ENCODE data around the gene CPN2.

DNA sequence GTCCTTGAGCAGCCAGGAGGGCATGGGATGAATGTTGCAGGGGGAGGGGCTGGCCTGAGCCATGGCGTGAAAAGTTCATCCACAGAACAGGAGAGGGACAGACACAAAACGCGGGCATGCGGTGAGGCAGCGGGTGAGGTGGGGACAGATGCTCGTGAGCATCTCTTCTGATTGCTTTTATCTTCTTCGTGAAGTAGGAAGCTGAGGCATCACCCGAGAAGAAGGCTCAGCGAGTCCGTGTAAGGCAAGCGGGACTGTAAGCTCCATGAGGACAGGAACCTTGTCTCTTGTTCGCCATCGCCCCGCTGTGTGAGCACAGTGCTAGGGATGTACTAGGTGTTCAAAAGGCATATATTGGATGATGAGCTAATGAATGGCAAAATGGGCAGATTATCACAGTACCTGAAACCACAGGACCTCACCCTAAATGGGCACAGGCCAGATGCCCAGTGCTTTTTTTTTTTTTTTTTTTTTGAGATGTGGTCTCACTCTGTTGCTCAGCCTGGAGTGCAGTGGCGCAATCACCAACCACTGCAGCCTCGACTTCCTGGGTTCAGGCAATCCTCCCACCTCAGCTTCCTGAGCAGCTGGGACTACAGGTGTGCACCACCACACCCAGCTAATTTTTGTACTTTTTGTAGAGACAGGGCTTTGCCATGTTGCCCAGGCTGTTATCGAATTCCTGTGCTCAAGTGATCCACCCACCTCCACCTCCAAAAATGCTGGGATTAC, 46.8 kb downstream of the CPN2 start:
- TF ChIP-seq, protein P1, sequence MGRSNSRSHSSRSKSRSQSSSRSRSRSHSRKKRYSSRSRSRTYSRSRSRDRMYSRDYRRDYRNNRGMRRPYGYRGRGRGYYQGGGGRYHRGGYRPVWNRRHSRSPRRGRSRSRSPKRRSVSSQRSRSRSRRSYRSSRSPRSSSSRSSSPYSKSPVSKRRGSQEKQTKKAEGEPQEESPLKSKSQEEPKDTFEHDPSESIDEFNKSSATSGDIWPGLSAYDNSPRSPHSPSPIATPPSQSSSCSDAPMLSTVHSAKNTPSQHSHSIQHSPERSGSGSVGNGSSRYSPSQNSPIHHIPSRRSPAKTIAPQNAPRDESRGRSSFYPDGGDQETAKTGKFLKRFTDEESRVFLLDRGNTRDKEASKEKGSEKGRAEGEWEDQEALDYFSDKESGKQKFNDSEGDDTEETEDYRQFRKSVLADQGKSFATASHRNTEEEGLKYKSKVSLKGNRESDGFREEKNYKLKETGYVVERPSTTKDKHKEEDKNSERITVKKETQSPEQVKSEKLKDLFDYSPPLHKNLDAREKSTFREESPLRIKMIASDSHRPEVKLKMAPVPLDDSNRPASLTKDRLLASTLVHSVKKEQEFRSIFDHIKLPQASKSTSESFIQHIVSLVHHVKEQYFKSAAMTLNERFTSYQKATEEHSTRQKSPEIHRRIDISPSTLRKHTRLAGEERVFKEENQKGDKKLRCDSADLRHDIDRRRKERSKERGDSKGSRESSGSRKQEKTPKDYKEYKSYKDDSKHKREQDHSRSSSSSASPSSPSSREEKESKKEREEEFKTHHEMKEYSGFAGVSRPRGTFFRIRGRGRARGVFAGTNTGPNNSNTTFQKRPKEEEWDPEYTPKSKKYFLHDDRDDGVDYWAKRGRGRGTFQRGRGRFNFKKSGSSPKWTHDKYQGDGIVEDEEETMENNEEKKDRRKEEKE (IDR thresholded peaks at IDR 0.05) = no peak
- TF ChIP-seq, protein P2, sequence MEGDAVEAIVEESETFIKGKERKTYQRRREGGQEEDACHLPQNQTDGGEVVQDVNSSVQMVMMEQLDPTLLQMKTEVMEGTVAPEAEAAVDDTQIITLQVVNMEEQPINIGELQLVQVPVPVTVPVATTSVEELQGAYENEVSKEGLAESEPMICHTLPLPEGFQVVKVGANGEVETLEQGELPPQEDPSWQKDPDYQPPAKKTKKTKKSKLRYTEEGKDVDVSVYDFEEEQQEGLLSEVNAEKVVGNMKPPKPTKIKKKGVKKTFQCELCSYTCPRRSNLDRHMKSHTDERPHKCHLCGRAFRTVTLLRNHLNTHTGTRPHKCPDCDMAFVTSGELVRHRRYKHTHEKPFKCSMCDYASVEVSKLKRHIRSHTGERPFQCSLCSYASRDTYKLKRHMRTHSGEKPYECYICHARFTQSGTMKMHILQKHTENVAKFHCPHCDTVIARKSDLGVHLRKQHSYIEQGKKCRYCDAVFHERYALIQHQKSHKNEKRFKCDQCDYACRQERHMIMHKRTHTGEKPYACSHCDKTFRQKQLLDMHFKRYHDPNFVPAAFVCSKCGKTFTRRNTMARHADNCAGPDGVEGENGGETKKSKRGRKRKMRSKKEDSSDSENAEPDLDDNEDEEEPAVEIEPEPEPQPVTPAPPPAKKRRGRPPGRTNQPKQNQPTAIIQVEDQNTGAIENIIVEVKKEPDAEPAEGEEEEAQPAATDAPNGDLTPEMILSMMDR (CRISPR knock-in tag; IDR thresholded peaks at IDR 0.05) = no peak
- TF ChIP-seq POLR2A (IDR thresholded peaks at IDR 0.05; ENCODE audit: insufficient read depth in 1 of 2, low read depth in 2 of 2, low read length in 2 of 2) (no peak), POLR2AphosphoS5 (IDR thresholded peaks at IDR 0.05; ENCODE audit: low read depth, low read length) (no peak), ZBTB8A (CRISPR knock-in tag; IDR thresholded peaks at IDR 0.05; ENCODE audit: borderline replicate concordance, low read depth) (no peak), KLF6 (CRISPR knock-in tag; IDR thresholded peaks at IDR 0.05) (no peak), ATF7-NPFF (CRISPR knock-in tag; IDR thresholded peaks at IDR 0.05; ENCODE audit: low read depth) (no peak)
- TF ChIP-seq, protein P3, sequence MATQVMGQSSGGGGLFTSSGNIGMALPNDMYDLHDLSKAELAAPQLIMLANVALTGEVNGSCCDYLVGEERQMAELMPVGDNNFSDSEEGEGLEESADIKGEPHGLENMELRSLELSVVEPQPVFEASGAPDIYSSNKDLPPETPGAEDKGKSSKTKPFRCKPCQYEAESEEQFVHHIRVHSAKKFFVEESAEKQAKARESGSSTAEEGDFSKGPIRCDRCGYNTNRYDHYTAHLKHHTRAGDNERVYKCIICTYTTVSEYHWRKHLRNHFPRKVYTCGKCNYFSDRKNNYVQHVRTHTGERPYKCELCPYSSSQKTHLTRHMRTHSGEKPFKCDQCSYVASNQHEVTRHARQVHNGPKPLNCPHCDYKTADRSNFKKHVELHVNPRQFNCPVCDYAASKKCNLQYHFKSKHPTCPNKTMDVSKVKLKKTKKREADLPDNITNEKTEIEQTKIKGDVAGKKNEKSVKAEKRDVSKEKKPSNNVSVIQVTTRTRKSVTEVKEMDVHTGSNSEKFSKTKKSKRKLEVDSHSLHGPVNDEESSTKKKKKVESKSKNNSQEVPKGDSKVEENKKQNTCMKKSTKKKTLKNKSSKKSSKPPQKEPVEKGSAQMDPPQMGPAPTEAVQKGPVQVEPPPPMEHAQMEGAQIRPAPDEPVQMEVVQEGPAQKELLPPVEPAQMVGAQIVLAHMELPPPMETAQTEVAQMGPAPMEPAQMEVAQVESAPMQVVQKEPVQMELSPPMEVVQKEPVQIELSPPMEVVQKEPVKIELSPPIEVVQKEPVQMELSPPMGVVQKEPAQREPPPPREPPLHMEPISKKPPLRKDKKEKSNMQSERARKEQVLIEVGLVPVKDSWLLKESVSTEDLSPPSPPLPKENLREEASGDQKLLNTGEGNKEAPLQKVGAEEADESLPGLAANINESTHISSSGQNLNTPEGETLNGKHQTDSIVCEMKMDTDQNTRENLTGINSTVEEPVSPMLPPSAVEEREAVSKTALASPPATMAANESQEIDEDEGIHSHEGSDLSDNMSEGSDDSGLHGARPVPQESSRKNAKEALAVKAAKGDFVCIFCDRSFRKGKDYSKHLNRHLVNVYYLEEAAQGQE (IDR thresholded peaks at IDR 0.05; ENCODE audit: borderline replicate concordance in 1 of 2, low read depth in 1 of 2, low read length in 2 of 2) = no peak
- TF ChIP-seq, protein P4, sequence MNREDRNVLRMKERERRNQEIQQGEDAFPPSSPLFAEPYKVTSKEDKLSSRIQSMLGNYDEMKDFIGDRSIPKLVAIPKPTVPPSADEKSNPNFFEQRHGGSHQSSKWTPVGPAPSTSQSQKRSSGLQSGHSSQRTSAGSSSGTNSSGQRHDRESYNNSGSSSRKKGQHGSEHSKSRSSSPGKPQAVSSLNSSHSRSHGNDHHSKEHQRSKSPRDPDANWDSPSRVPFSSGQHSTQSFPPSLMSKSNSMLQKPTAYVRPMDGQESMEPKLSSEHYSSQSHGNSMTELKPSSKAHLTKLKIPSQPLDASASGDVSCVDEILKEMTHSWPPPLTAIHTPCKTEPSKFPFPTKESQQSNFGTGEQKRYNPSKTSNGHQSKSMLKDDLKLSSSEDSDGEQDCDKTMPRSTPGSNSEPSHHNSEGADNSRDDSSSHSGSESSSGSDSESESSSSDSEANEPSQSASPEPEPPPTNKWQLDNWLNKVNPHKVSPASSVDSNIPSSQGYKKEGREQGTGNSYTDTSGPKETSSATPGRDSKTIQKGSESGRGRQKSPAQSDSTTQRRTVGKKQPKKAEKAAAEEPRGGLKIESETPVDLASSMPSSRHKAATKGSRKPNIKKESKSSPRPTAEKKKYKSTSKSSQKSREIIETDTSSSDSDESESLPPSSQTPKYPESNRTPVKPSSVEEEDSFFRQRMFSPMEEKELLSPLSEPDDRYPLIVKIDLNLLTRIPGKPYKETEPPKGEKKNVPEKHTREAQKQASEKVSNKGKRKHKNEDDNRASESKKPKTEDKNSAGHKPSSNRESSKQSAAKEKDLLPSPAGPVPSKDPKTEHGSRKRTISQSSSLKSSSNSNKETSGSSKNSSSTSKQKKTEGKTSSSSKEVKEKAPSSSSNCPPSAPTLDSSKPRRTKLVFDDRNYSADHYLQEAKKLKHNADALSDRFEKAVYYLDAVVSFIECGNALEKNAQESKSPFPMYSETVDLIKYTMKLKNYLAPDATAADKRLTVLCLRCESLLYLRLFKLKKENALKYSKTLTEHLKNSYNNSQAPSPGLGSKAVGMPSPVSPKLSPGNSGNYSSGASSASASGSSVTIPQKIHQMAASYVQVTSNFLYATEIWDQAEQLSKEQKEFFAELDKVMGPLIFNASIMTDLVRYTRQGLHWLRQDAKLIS (CRISPR knock-in tag; IDR thresholded peaks at IDR 0.05) = no peak
- TF ChIP-seq, protein P5, sequence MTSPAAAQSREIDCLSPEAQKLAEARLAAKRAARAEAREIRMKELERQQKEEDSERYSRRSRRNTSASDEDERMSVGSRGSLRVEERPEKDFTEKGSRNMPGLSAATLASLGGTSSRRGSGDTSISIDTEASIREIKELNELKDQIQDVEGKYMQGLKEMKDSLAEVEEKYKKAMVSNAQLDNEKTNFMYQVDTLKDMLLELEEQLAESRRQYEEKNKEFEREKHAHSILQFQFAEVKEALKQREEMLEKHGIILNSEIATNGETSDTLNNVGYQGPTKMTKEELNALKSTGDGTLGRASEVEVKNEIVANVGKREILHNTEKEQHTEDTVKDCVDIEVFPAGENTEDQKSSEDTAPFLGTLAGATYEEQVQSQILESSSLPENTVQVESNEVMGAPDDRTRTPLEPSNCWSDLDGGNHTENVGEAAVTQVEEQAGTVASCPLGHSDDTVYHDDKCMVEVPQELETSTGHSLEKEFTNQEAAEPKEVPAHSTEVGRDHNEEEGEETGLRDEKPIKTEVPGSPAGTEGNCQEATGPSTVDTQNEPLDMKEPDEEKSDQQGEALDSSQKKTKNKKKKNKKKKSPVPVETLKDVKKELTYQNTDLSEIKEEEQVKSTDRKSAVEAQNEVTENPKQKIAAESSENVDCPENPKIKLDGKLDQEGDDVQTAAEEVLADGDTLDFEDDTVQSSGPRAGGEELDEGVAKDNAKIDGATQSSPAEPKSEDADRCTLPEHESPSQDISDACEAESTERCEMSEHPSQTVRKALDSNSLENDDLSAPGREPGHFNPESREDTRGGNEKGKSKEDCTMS (CRISPR knock-in tag; conservative IDR thresholded peaks at IDR 0.05) = no peak
